ENCODE data around the gene EPN3. TPM values are rescaled to one million over a fixed set of nuclear protein-coding genes. Genes with fewer than 3 reads are reported as not detected.

EPN3 gene
- total RNA-seq, 2 donors from 2014 or later = 18.3 to 79.8 TPM

DNA sequence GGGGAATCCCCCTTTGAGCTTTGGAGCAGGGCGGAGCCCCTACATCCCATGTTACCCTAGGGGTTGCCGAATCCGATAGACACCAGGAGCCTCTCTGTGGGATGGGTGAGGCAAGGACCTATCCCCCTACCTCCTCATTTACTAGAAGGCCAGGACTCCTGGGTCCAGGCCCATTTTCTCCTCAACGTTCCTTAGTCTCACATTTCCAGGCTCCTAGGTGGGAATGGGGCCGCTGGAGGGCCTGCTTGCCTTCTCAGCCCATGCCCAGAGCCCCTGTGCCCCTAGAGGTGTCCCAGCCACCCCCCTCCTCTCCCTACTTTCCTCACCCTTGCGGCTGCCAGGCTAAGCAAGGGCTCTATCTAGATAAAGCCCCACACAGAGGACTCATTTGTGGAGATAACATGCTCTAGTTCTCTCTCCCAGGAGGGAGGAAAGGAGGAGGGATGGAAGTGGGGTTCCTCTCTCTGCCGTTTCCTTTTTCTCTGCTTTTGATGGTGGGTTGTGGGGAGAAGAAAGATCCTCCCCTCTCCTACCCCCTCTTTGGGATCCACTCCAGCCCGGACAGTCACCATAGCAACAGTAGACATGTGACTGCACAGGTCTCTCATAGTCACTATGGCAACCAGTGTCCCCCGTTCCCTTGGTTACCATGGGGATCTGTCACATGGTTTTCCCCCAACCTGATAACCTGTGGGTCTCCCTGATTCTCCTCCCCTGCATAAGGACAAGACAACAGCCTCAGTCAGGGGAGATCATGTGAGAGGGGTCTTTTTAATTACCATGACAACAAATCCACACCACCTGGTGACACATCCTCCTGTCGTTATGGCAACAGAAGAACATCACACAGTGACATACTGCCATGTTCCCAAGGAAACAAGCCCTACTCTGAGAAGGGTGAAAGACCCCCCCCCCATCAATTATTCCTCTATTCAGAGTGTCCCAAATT, 33.1 kb downstream of the EPN3 start:
- H3K27me3 ChIP-seq = peaks cover 38% of the 10 kb centered on the region
- TF ChIP-seq, protein P1, sequence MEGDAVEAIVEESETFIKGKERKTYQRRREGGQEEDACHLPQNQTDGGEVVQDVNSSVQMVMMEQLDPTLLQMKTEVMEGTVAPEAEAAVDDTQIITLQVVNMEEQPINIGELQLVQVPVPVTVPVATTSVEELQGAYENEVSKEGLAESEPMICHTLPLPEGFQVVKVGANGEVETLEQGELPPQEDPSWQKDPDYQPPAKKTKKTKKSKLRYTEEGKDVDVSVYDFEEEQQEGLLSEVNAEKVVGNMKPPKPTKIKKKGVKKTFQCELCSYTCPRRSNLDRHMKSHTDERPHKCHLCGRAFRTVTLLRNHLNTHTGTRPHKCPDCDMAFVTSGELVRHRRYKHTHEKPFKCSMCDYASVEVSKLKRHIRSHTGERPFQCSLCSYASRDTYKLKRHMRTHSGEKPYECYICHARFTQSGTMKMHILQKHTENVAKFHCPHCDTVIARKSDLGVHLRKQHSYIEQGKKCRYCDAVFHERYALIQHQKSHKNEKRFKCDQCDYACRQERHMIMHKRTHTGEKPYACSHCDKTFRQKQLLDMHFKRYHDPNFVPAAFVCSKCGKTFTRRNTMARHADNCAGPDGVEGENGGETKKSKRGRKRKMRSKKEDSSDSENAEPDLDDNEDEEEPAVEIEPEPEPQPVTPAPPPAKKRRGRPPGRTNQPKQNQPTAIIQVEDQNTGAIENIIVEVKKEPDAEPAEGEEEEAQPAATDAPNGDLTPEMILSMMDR (IDR thresholded peaks at IDR 0.05) = no peak
- H3K9ac ChIP-seq (ENCODE audit: low read depth in 2 of 2, low read length in 2 of 2) = no peak overlapping the region
- no peak overlapping the region for H3K4me3 ChIP-seq
- intact Hi-C loops (cut with DNase I) = no loop called here
- no peak for DNase-seq
- H3K4me1 ChIP-seq = peaks cover 8% of the 10 kb centered on the region
- no peaks in the 10 kb centered on the region for H3K9me3 ChIP-seq
- H3K27ac ChIP-seq = no peak overlapping the region
- H3K36me3 ChIP-seq = no peaks in the 10 kb centered on the region

DNA sequence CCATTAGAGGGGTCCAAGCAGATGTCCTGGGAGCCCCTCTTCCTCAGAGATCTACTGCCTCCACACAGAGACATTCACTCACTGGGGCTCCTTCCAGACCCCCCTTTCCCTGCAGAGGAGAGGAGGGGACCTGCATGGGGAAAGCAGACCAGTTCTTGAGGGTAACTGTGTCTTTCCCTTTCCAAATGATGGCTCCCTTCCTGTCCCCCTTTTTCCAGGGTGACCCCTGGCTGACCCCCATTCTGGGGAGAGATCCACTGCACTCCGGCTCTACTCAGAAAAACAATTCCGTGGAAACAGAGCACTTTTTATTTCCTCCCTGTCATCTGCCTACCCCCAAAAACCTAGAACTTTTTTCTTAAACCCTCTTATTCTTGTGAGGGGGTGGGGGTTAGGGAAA, 34.4 kb downstream of the EPN3 start:
- H3K9me3 ChIP-seq = no peaks in the 10 kb centered on the region

DNA sequence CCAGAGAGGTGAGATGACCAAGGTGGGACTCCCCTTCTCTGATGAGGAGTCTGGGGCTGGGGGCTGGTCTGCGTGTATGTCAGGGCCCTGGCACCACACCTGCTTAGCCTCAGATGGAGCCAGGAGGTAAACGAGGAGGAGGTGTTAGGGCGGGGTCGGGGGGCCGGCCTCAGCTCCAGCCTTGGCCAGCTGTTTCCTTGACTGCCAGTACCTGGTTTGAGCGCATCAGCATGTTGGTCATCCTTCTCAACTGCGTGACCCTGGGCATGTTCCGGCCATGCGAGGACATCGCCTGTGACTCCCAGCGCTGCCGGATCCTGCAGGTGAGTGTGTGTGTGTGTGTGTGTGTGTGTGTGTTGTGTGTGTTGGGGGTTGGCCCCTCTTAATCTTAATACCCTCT, 36.1 kb downstream of the EPN3 start:
- no peak overlapping the region for H3K4me3 ChIP-seq
- TF ChIP-seq, protein P1 (IDR thresholded peaks at IDR 0.05) = no peak
- H3K27me3 ChIP-seq = peaks cover 12% of the 10 kb centered on the region
- H3K4me1 ChIP-seq = no peaks in the 10 kb centered on the region
- DNase-seq = no peak
- no peak overlapping the region for H3K9ac ChIP-seq (ENCODE audit: low read depth in 2 of 2, low read length in 2 of 2)
- no peaks in the 10 kb centered on the region for H3K9me3 ChIP-seq
- H3K36me3 ChIP-seq = no peaks in the 10 kb centered on the region
- intact Hi-C loops (cut with DNase I) = no loop called here
- H3K27ac ChIP-seq = no peak overlapping the region

More for the DNA sequence above, 34.4 kb downstream of the EPN3 start:
- H3K27me3 ChIP-seq = peaks cover 26% of the 10 kb centered on the region
- no peak overlapping the region for H3K27ac ChIP-seq
- TF ChIP-seq, protein P1 (IDR thresholded peaks at IDR 0.05) = no peak
- no peaks in the 10 kb centered on the region for H3K4me1 ChIP-seq
- H3K4me3 ChIP-seq = no peak overlapping the region
- DNase-seq = no peak
- no peak overlapping the region for H3K9ac ChIP-seq (ENCODE audit: low read depth in 2 of 2, low read length in 2 of 2)
- intact Hi-C loops (cut with DNase I) = no loop called here
- no peaks in the 10 kb centered on the region for H3K36me3 ChIP-seq

DNA sequence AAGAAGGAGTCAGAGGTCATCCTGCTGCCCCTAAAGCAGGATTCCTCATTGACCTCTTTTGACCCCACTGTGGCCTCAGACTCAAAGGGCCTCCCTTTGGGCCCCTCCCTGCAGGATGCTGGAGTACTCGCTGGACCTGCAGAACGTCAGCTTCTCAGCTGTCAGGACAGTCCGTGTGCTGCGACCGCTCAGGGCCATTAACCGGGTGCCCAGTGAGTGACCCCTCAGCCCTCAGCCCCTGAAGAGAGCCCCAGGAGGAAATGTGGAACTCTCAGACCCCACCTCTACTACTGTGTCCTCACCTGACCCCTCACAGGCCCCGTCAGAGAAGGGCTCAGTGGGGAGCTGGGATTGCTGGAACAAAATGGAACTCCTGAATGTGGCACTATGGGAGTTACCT, 37.1 kb downstream of the EPN3 start:
- no peak for DNase-seq
- H3K36me3 ChIP-seq = no peaks in the 10 kb centered on the region
- H3K4me3 ChIP-seq = no peak overlapping the region
- intact Hi-C loops (cut with DNase I) = no loop called here
- no peaks in the 10 kb centered on the region for H3K9me3 ChIP-seq
- no peak overlapping the region for H3K9ac ChIP-seq (ENCODE audit: low read depth in 2 of 2, low read length in 2 of 2)
- TF ChIP-seq, protein P1 (IDR thresholded peaks at IDR 0.05) = no peak
- H3K27me3 ChIP-seq = peaks cover 6% of the 10 kb centered on the region
- H3K27ac ChIP-seq = no peak overlapping the region
- no peaks in the 10 kb centered on the region for H3K4me1 ChIP-seq

DNA sequence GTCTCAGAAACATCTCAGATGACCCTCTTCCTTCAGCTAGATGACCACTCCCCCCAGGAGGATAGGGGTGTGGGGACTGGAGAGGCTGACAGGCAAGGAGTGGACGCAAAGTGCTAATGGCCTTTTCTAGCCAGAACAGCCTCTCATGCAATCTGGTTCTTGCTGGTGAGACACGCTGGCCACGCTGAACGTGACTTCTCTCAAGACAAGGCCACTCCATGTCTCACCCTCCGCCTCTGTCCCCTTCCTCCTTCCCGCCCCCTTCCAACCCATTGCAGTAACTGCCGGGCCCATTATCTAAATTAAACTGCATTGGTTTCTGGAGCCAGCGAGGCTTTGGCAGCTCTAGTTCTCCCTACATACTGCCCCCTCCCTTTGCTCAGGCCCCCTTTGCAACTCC, 37.5 kb downstream of the EPN3 start:
- TF ChIP-seq, protein P1 (IDR thresholded peaks at IDR 0.05) = no peak
- intact Hi-C loops (cut with DNase I) = no loop called here
- H3K27ac ChIP-seq = no peak overlapping the region
- no peak overlapping the region for H3K4me3 ChIP-seq
- no peaks in the 10 kb centered on the region for H3K4me1 ChIP-seq
- no peak for DNase-seq
- H3K9me3 ChIP-seq = no peaks in the 10 kb centered on the region
- H3K27me3 ChIP-seq = peaks cover 4% of the 10 kb centered on the region
- no peaks in the 10 kb centered on the region for H3K36me3 ChIP-seq
- no peak overlapping the region for H3K9ac ChIP-seq (ENCODE audit: low read depth in 2 of 2, low read length in 2 of 2)
